BLaER1 treated with 17β-estradiol and CSF1 and Interleukin-3, amounts not matched to agents 10 nM and 100 nM (cell line): ENCODE measurements around the gene UQCRQ.
"Not testable (repeated sequence)": the region's sequence is repeated elsewhere in the genome, so short reads cannot be mapped to it uniquely, and the experiment has no call there.

Experiments
- H3K27ac ChIP-seq, 11 experiments: shearing (Covaris generic); formaldehyde crosslinking; 2 replicates each; pipeline ENCODE4 v1.8.1; 2022
- H3K27me3 ChIP-seq, 11 experiments: shearing (Covaris generic); formaldehyde crosslinking; 2 replicates each; pipeline ENCODE4 v1.8.1; 2022
- H3K36me3 ChIP-seq, 11 experiments: shearing (Covaris generic); formaldehyde crosslinking; 2 replicates each; pipeline ENCODE4 v1.8.1; 2022
- H3K4me1 ChIP-seq, 10 experiments: shearing (Covaris generic); formaldehyde crosslinking; 2 replicates each; pipeline ENCODE4 v1.8.1; 2022
- H3K4me2 ChIP-seq, 11 experiments: shearing (Covaris generic); formaldehyde crosslinking; 2 replicates each; pipeline ENCODE4 v1.8.1; 2022
- H3K4me3 ChIP-seq, 10 experiments: shearing (Covaris generic); formaldehyde crosslinking; 2 replicates each; pipeline ENCODE4 v1.8.1; 2022
- H3K9ac ChIP-seq, 11 experiments: shearing (Covaris generic); formaldehyde crosslinking; 2 replicates each; pipeline ENCODE4 v1.8.1; 2022
- H3K9me3 ChIP-seq, 11 experiments: shearing (Covaris generic); formaldehyde crosslinking; replicated peaks in 1 of 11; 2 replicates each; pipeline ENCODE4 v1.8.1; 2022
- H4K20me1 ChIP-seq, 11 experiments: shearing (Covaris generic); formaldehyde crosslinking; 2 replicates each; pipeline ENCODE4 v1.8.1; 2022
- Cebpa-rat ChIP-seq, 11 experiments: shearing (Covaris generic); IDR thresholded peaks; 2 replicates each; pipeline ENCODE4 v1.8.1; 2022

The UQCRQ gene

DNA sequence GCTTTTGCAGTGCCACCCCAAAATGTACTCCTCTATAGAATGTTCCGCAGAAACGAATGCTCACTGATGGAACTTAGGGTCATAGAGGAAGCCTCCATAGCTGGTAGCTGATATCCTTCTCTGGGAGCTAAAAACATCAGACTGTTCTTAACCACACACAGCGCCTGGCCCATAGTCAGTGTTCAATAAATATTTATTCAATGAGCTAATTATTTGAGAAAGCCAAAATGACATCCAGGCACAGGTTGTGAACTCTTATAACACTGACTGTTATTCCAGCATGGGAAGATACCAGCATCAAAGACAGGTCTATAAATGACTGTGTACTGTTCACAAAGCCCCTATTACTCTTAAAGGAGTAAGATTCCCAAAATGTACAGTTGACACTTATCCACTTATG, 13.1 kb upstream of the UQCRQ start:
- Histone ChIP-seq H3K4me3 (no peak overlapping the region), H3K27ac (no peak overlapping the region), H4K20me1 (no peaks in the 10 kb centered on the region), H3K9me3 (no peaks in the 10 kb centered on the region), H3K4me2 (peak overlapping the region in 5 of 11 experiments; percentile 9 to 49 (median 37); a peak in 4 of 22 replicates), H3K9ac (no peak overlapping the region), H3K36me3 (no peaks in the 10 kb centered on the region), H3K4me1 (peaks cover 4 to 11% (median 7%) of the 10 kb centered on the region in 10 experiments; a peak in 13 of 20 replicates), H3K27me3 (no peaks in the 10 kb centered on the region)
- TF ChIP-seq Cebpa-rat (IDR thresholded peaks at IDR 0.05): no peak

DNA sequence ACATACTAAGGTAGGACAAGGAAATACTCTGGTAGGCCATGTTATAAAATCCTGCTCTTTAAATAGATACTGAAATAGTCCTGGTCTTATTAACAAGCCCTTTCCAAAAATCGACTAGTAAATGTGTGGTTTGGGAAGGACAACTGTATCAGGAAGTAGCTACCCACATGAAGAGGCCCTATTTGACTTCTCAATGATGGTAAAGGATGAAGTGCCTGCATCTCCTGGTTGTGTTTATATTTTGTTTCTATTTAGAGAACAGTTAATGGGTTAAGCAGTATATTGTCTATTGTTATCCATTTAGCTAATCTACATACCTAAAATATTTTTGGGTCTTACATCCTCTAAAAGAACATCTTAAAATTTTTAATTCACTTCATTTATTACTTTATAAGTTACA, 12.7 kb upstream of the UQCRQ start:
- no peaks in the 10 kb centered on the region for H3K27me3 ChIP-seq
- H3K9me3 ChIP-seq: no peaks in the 10 kb centered on the region
- no peak overlapping the region for H3K9ac ChIP-seq
- peak overlapping the region in 8 of 11 experiments; percentile 9 to 49 (median 26); a peak in 7 of 22 replicates for H3K4me2 ChIP-seq
- no peaks in the 10 kb centered on the region for H3K36me3 ChIP-seq
- no peak overlapping the region for H3K27ac ChIP-seq
- no peak overlapping the region for H3K4me3 ChIP-seq
- peaks cover 4 to 11% (median 7%) of the 10 kb centered on the region in 10 experiments; a peak in 13 of 20 replicates for H3K4me1 ChIP-seq
- no peak for TF ChIP-seq Cebpa-rat (IDR thresholded peaks at IDR 0.05)
- H4K20me1 ChIP-seq: no peaks in the 10 kb centered on the region

DNA sequence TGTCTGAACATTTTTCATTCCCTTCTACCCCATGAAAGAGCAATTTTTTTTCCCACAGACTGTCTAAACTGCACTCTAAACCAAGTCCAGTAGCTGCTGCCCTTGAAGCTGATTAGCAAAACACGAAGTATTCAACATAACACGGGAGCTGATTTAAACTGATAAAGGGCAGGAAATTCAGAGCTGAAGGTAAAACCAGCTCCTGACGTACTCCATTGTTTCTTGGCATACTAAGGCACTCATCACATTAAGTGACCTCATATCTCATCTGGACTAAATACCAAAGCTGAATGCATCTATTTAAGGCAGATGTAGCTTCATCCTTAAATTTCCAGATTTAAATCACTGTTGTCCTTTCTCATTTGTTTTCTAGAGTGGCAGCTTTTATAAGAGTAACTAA, 12.1 kb upstream of the UQCRQ start:
- Histone ChIP-seq H3K4me1 (peaks cover 4 to 11% (median 7%) of the 10 kb centered on the region in 10 experiments; a peak in 13 of 20 replicates), H3K9ac (no peak overlapping the region), H3K9me3 (no peaks in the 10 kb centered on the region), H3K36me3 (no peaks in the 10 kb centered on the region), H3K4me2 (no peak overlapping the region), H3K27me3 (no peaks in the 10 kb centered on the region), H3K4me3 (no peak overlapping the region), H4K20me1 (no peaks in the 10 kb centered on the region), H3K27ac (no peak overlapping the region)
- no peak for TF ChIP-seq Cebpa-rat (IDR thresholded peaks at IDR 0.05)

DNA sequence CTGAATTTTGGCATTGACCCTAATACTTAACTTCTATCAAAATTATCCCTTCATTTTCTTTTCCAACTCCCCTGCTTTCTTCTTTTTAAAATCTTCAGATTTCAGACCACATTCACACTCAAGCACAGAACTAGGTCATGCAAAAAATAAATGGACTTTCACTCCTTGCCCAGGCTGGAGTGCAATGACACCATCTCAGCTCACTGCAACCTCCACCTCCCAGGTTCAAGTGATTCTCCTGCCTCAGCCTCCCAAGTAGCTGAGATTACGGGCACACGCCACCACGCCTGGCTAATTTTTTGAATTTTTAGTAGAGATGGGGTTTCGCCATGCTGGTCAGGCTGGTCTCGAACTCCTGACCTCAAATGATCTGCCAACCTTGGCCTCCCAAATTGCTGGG, 11.4 kb upstream of the UQCRQ start:
- H3K27me3 ChIP-seq, H3K9me3 ChIP-seq, H4K20me1 ChIP-seq, H3K4me2 ChIP-seq, H3K9ac ChIP-seq, H3K36me3 ChIP-seq, H3K27ac ChIP-seq, H3K4me3 ChIP-seq: not testable (repeated sequence)
- H3K4me1 ChIP-seq: peaks cover 4 to 11% (median 7%) of the 10 kb centered on the region in 10 experiments; a peak in 13 of 20 replicates

DNA sequence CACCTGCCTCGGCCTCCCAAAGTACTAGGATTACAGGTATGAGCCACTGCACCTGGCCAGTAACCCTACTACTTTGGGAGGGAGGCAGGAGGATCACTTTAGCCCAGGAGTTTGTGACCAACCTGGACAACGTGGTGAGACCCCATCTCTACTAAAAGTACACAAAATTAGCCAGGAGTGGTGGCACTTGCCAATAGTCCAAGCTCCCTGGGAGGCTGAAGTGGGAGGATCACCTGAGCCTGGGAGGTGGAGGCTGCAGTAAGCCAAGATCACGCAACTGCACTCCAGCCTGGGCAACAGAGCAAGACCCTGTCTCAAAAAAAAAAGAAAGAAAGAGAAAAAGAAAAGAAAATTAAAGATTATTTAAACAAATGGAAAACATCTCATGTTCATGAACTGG, 10.4 kb upstream of the UQCRQ start:
- no peaks in the 10 kb centered on the region for H3K9me3 ChIP-seq
- no peak overlapping the region for H3K27ac ChIP-seq
- peaks cover 4 to 11% (median 7%) of the 10 kb centered on the region in 10 experiments; a peak in 13 of 20 replicates for H3K4me1 ChIP-seq
- no peak overlapping the region for H3K4me3 ChIP-seq
- no peaks in the 10 kb centered on the region for H3K36me3 ChIP-seq
- H3K9ac ChIP-seq: no peak overlapping the region
- no peaks in the 10 kb centered on the region for H3K27me3 ChIP-seq
- H4K20me1 ChIP-seq: no peaks in the 10 kb centered on the region
- no peak overlapping the region for H3K4me2 ChIP-seq
- TF ChIP-seq Cebpa-rat (IDR thresholded peaks at IDR 0.05): no peak

DNA sequence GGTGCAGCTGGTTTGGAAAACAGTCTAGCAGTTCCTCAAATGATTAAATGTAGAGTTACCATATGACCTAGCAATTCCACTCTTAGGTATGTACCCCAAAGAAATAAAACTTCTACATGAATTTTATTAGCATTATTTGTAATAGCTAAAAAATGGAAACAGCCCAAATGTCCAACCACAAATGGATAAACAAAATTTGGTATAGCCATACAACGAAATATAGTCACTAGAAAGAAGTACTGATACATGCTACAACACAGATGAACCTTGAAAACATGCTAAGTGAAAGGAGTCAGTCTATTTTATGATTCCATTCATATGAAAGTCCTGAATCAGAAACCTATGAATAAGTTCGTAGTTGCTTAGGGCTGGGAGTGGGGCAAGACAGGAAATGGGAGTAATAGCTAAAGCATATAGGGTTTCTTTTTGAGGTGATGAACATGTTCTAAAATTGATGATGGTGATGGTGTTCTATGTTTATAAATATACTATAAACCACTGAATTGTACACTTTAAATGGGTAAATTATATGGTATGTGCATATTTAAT, 6.5 kb upstream of the UQCRQ start:
- Histone ChIP-seq H3K27ac (no peak overlapping the region), H3K27me3 (no peaks in the 10 kb centered on the region), H3K4me2 (no peak overlapping the region), H3K36me3 (no peaks in the 10 kb centered on the region), H3K9me3 (no peaks in the 10 kb centered on the region), H3K4me1 (peaks cover 0 to 10% (median 2%) of the 10 kb centered on the region in 10 experiments; a peak in 10 of 20 replicates), H3K9ac (no peak overlapping the region), H4K20me1 (no peaks in the 10 kb centered on the region), H3K4me3 (no peak overlapping the region)
- no peak for TF ChIP-seq Cebpa-rat (IDR thresholded peaks at IDR 0.05)

DNA sequence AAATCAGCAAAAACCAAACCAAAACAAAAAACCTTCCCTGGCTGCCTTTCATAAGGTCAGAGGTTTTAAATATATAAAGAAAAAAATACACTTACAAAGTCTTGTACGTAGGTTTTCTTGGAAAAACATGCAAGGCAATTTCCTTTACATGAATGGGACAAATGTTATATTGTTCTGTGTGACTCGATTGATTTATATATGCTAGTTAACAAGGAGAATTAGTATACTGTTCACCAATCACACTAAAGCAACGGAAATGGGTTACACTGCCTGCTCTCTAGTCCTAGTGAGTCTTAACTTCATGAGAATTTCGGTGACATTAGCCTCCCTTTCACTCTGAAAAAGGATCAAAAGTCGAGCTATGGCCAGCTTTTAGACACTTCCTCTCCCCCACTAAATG, 5.7 kb upstream of the UQCRQ start:
- Histone ChIP-seq H4K20me1 (no peaks in the 10 kb centered on the region), H3K9me3 (no peaks in the 10 kb centered on the region), H3K9ac (no peak overlapping the region), H3K36me3 (no peaks in the 10 kb centered on the region), H3K27me3 (no peaks in the 10 kb centered on the region), H3K27ac (no peak overlapping the region), H3K4me2 (no peak overlapping the region), H3K4me1 (peaks cover 5 to 15% (median 10%) of the 10 kb centered on the region in 10 experiments), H3K4me3 (no peak overlapping the region)
- no peak for TF ChIP-seq Cebpa-rat (IDR thresholded peaks at IDR 0.05)

DNA sequence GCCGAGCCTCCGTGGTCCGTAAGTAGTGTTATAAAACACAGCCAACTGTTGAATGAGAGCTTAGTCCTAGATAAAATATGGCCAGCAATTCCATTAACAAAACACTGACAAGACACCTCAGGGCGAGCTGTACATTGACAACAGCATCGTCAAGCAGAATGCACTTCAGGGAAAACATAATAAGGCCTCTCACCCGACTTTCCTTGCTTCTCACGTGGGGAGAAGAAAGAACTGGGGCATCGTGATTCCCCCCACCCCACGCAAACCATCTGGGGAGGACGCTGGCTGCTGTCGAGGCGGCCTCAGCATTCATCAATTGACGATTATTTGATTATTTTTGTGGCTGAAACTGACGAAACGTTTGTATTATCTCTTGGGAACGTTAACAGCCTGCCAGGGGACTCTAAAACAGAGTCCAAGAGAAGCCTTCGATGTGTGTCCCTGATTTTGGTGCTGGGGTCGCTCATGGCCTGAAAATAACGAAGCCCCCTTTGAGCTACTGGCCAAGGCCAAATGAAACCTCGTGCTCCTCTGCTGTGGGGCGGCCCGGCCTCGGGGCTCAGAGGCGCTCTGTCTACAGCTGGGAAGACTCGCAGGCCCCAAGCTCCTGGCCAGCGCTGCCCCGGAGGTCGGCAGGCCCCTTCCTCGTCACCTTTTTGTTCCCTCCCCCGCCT, 637 bp upstream of the UQCRQ start:
- H3K4me2 ChIP-seq: peak overlapping the region; percentile 74 to 95 (median 87)
- H3K4me1 ChIP-seq: peaks cover 23 to 48% (median 28%) of the 10 kb centered on the region in 10 experiments
- peaks cover 0 to 30% (median 7%) of the 10 kb centered on the region in 11 experiments; a peak in 10 of 22 replicates for H4K20me1 ChIP-seq
- no peak for TF ChIP-seq Cebpa-rat (IDR thresholded peaks at IDR 0.05)
- H3K36me3 ChIP-seq: peaks cover 27 to 36% (median 34%) of the 10 kb centered on the region in 11 experiments
- H3K9me3 ChIP-seq: no peaks in the 10 kb centered on the region
- peak overlapping the region; percentile 85 to 93 (median 88) for H3K9ac ChIP-seq
- H3K4me3 ChIP-seq: peak overlapping the region; percentile 68 to 95 (median 82)
- no peaks in the 10 kb centered on the region for H3K27me3 ChIP-seq
- peak overlapping the region; percentile 85 to 93 (median 91) for H3K27ac ChIP-seq

DNA sequence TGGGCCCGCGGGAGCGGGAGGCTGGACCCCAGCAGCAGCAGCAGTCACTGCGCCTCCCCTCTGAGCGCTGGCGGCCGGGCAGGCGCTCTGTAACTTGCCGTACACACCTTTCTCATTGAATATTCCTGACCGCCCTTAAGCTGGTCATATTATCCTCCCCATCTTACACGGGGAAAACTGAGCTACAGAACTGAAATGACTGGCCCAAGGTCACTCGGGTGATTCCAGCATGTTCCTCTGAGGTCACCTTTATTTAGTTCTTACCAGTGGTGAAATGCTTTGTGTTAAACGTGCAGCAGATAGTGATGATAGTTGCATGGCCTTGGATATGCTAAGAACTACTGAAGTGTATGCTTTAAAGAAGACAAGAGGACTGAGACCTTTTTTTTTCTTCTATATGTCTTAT, 607 bp downstream of the UQCRQ start:
- Histone ChIP-seq H3K4me3 (peak overlapping the region; percentile 68 to 95 (median 82)), H4K20me1 (peaks cover 0 to 32% (median 7%) of the 10 kb centered on the region in 11 experiments; a peak in 11 of 22 replicates), H3K9me3 (no peaks in the 10 kb centered on the region), H3K36me3 (peaks cover 38 to 49% (median 46%) of the 10 kb centered on the region in 11 experiments), H3K4me1 (peaks cover 23 to 48% (median 28%) of the 10 kb centered on the region in 10 experiments), H3K27me3 (no peaks in the 10 kb centered on the region), H3K27ac (peak overlapping the region; percentile 85 to 93 (median 91)), H3K9ac (peak overlapping the region; percentile 85 to 93 (median 88)), H3K4me2 (peak overlapping the region; percentile 74 to 95 (median 87))
- TF ChIP-seq Cebpa-rat (IDR thresholded peaks at IDR 0.05): no peak
